HPDE6-E6E7 (cell line): ENCODE results near the gene CRYBG3.
A peak's percentile ranks its signal among the peaks of the same experiment; 100 is the strongest.
"Not testable (repeated sequence)": the region's sequence is repeated elsewhere in the genome, so short reads cannot be mapped to it uniquely, and the experiment has no call there.

Experiments used
- DNase-seq: peaks from one replicate; pipeline ENCODE4 v3.0.0; 2011; ENCODE audit warnings: missing footprints; ENCODE audit errors: extremely low spot score

CRYBG3 gene

DNA sequence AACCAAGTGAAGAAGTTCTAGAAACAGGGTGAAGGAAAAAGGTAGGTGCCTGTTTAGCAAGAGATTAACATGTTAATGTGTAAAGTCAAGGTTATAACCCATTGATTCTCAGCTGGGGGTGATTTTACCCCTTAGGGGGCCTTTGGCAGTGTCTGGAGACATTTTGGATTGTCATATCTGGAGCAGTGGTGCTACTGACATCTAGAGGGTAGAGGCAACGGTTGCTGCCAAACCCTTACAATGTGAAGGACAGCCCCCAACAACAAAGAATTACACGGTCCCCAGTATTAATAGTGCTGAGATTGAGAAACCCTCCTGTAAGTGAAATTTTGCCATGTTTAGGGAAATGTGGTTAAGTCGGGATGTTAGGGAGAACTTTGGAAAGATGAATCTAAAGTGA is 74.7 kb downstream of the CRYBG3 start:
- DNase-seq = no peak

DNA sequence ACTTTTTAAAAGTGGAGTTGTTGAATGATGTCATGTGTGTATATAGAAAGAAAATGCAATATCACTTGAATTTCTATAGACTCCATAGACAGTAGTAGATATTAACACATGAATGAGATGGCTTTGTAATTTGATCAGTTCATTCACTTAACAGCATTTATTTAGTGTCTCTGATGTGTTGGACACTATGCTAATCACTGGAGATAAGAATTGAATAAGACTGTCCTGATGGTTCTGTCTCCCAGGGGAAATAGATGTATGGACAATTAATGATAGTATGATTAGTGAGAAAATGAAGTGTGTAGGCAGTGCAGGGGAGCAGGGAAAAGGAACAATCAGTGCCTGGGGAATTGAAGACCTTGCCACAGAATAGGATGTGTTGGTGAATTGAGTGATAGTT is 77.5 kb downstream of the CRYBG3 start:
- no peak for DNase-seq

DNA sequence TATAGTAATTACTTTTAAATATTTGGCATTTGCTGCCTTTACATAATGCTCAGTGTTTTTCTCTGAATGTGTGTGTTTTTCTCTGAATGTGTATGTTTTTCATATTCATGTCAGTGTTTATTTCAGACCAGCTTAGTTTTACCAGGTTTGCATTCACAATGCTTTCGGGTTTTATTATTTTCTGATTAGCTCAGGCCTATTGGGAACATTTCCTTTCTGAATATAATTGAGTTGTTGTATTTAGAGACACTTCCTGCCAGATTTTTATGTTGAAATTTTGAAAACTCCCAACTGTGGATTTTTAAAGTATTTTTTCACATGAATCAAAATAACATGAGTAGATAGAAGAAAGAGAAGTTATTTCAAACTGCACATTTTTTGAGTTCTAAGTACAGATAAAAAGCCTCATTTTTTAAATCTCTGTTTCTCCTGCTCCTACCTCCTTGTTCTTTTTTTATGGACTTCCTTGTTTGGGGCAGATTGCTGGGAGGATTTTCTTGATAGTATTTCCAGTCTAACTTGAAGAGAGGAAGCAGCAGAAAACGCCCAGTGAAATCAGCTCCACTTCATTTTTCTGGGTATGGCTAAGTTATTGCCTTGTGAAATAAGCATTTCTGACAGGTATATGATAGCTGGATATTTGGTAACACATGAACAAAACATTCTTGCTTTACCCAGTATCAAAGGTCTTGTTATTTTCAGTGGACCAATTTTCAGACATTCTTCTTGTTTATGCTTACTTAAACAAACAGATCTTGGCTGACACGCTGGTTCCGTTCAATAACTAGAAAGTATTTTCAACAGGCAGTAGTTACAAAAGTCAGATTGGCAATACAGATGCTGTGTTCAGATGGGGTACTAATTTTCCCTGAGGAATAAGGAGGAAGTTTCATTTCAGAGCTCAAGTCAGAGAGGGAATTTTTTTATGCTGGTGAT is 79.8 kb downstream of the CRYBG3 start:
- no peak for DNase-seq

DNA sequence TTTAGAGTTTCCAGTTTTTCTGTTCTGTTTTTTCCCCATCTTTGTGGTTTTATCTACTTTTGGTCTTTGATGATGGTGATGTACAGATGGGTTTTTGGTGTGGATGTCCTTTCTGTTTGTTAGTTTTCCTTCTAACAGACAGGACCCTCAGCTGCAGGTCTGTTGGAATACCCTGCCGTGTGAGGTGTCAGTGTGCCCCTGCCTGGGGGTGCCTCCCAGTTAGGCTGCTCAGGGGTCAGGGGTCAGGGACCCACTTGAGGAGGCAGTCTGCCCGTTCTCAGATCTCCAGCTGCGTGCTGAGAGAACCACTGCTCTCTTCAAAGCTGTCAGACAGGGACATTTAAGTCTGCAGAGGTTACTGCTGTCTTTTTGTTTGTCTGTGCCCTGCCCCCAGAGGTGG is 88.0 kb downstream of the CRYBG3 start:
- not testable (repeated sequence) for DNase-seq

DNA sequence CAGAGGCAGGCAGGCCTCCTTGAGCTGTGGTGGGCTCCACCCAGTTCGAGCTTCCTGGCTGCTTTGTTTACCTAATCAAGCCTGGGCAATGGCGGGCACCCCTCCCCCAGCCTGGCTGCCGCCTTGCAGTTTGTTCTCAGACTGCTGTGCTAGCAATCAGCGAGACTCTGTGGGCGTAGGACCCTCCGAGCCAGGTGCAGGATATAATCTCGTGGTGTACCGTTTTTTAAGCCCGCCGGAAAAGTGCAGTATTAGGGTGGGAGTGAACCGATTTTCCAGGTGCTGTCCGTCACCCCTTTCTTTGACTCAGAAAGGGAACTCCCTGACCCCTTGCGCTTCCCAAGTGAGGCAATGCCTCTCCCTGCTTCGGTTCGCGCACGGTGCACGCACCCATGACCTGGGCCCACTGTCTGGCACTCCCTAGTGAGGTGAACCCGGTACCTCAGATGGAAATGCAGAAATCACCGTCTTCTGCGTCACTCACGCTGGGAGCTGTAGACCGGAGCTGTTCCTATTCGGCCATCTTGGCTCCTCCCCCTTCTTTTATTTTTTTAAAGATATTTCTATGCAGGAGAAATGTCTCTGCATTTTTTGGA is 88.5 kb downstream of the CRYBG3 start:
- not testable (repeated sequence) for DNase-seq

DNA sequence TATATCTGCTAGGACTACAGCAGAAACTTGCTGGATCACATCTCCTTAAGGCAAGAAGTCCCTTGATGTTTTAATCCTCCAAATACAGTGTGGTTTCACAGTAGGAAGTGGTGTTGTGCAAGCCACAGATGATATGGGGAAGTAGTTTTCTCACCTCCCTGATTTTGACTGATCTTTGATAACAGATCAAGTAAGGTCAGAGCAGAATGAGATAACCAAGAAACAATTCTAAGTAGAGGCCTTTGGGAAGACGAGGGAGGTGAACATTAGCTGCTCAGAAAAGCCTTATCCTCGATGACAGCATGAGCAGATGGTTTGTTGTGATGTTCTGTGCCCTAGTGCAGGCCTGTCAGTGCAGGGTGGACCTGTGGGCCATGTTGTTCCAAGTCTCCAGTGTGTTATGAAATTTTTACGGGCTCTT is 89.1 kb downstream of the CRYBG3 start:
- peak; percentile 8 for DNase-seq

GRCh38 chr3:97911459-97911858 is 89.6 kb downstream of the CRYBG3 start:
- no peak for DNase-seq

- DNase-seq = peak; percentile 33
These were observed 92.6 kb downstream of the CRYBG3 start for GRCh38 chr3:97914388-97914787.

DNA sequence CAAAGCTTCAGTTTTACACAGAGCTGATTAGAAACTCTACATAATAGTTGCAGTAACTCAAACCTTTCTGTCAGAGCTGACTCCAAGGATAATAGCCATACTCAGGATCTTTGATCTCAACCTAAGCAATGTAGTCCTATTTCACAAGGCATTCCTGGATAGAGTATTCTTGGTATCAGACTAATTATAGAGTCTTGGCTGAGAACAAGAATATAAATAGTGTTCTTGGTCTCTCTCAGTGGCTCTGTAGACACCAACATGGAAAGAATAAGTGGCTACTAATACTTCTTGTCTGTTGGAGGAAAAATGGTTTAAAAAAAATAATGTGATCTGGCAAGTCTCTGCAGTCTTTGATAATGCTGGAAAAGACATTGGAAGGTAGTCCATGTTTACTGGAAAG is 94.8 kb downstream of the CRYBG3 start:
- no peak for DNase-seq

- DNase-seq = no peak
These were observed 96.2 kb downstream of the CRYBG3 start for GRCh38 chr3:97917813-97918536.

- DNase-seq = no peak
These were observed 105.9 kb downstream of the CRYBG3 start for GRCh38 chr3:97927704-97928103.

- DNase-seq = no peak
These were observed 107.2 kb downstream of the CRYBG3 start for GRCh38 chr3:97928986-97929385.

GRCh38 chr3:97930018-97930417 is 108.2 kb downstream of the CRYBG3 start:
- DNase-seq = no peak

DNA sequence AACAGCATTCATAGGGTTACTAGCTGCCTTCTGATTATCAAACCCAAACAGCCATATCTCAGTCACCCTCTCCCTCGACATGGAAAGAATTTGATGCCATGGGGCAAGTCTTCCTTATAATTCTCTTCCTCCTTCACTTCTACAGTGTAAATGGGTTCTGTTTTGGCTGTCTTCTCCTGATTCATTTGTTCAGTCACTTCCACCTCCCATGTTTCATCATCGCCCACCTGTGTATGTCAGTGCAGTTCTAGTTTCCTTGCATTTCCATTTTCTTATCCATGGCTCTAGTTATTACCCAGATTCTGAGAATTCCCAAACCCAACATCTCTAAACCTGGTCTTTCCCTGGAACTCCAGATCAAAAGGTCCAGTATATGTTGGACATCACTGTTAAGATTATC is 109.4 kb downstream of the CRYBG3 start:
- no peak for DNase-seq

- no peak for DNase-seq
These were observed 110.6 kb downstream of the CRYBG3 start for GRCh38 chr3:97932387-97932801.

- no peak for DNase-seq
These were observed 113.3 kb downstream of the CRYBG3 start for GRCh38 chr3:97934980-97935695.

DNA sequence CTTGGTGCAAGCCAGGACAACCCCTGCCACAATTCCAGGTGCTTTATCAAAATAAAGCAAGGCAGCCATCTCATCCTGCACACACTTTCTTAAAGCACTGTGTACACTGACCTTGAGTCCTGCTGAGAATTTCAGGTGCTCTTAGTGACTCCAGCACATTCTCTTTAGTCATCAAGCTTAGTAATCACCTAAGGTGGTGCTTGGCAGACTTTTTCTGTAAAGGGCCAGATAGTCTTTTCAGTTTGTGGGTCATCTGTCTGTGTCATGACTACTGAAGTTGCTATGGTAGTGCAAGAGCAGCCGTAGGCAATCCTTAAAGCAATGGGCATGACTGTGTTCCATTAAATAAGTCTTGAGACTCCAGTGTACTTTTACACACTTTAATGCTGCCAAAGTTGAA is 114.0 kb downstream of the CRYBG3 start:
- DNase-seq = no peak

GRCh38 chr3:97937205-97937604 is 115.4 kb downstream of the CRYBG3 start:
- DNase-seq = no peak

GRCh38 chr3:97938444-97938843 is 116.6 kb downstream of the CRYBG3 start:
- DNase-seq = no peak

- DNase-seq = no peak
These were observed 117.6 kb downstream of the CRYBG3 start for GRCh38 chr3:97939401-97939800.

- DNase-seq = no peak
These were observed 118.2 kb downstream of the CRYBG3 start for GRCh38 chr3:97940034-97940433.
